HG03432 (cell line): Measurements from ENCODE around the gene FLRT2.

Experiments used
- ATAC-seq: cut with Tn5 transposase; IDR thresholded peaks from one replicate; pipeline ENCODE4 v1.9.1; 2021; ENCODE audit warnings: mild to moderate bottlenecking, moderate library complexity; ENCODE audit not compliant: unreplicated experiment

The FLRT2 gene

DNA sequence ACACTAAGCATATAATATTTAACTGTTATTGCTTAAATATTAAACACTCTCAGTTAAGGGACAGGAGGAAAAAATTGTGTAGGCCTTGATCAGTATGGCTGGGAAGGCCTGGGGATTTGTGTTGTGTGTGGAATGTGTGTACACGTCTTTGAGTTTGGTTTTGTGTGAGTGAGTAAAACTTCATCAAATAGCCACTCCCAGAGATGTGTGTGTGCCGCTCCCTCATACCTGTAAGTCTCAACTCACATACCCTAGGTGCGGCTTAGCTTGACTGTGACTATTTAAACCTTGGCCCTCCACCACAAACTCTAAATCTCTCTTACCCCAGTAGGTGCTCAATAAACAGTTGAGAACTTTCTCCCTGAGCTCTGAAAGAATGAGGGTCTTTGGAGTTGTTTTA, 64.3 kb downstream of the FLRT2 start:
- no peak for ATAC-seq

DNA sequence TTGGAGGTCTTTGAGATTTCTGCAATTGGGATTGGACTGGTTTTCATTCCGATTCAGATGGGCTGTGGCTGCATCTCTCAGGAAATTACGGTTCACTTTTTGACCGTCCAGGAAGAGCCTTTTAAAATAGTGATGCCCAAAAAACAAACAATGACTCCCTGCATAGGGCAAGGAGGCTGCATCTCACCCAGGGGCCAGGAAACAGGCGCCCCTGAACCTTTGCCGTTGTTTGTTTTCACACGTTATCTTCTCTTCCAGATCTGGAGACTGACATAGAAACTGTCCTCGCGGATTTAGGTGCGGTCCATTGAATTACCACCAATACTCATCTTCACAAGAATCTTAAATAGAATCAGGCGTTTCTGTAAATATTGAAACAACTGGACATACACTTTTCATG, 66.0 kb downstream of the FLRT2 start:
- no peak for ATAC-seq

DNA sequence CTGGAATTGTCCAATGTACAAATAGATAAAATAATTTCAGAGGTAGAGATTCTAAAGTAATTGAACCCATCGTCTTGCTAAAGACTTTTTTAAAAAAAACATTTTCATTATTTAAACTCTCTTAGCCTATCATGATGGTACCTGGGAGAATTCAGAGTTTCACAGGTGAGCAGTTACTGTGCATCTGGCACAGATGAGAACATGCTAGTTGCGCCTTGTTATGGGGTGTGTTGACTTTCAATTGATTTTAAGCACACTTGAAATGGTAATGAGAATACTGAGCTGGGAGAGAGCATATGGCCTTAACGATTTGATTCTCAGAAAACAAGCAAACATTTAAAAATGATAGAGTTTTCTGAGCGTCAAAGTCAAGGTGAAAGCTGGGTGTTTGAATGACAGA, 66.6 kb downstream of the FLRT2 start:
- no peak for ATAC-seq

DNA sequence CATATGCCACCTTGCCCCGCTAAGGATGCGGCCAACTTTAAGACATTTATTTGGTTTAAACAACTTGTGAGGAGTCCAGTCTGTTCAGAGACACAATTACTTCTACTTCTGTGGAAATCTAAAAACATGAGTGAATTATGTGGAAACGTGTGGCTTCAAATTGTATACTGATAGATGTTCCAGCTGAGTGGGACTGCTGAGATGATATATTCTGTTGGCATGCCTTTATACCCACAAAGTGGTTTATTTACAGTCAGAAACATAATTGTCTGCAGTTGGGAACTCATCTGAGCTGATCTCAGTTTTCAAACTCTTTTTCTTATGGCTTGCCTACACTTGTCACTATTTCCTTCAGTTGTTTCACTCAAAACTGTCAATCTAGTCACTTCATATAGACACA, 67.8 kb downstream of the FLRT2 start:
- no peak for ATAC-seq

DNA sequence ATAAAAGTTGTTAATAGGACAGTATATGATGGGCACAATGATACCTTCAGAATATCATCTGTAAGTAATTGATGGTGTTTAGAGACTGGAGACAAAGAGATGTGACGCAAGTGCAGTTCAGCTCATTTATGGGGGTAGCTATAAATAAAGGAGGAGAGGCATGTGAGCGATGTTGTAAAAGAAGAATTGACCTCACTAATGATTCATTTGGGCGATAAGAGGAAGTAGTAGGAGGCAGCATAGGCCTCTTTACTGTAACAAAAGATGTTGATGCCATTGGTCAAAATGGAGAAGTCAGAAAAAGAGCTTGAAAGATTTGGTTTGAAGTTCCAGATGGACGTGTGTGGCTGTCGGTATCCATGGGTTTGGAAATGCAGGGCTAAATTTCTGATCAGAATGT, 70.0 kb downstream of the FLRT2 start:
- no peak for ATAC-seq

DNA sequence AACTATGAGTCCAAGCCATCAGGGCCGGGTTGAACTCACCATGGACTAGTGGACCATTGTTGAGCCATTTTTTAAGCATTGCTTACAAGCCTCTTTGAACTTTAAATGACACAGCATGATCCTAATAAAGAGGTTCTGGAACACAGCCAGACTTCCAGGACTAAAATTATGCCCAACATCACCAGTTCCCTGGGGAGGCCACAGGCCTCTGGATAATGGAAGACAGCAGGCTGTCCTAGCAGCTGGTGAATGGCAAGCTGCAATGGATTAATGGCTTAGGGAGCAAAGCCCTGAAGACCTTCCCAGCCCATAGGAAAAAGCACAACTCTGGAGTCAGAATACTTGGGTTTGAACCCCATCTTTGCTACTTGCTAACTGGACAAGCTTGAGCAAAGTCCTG, 71.3 kb downstream of the FLRT2 start:
- no peak for ATAC-seq

DNA sequence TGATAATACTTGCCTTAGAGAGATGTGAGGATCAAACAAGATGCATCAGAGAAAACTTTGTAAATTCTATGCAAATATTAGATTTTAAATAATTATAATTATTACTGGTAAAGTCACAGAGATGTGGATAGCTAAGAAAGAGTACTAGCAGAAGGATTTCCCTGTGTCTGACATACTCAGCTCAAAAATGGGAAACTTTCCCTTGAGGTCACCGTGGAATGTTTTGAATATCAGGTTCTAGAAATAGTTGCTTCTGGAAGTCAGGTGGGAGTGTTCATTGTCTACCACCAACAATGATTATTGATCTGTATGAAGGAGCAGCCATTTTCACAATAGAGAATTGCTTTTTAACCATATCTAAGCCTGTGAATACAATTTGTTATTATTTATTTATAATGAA, 71.7 kb downstream of the FLRT2 start:
- no peak for ATAC-seq

DNA sequence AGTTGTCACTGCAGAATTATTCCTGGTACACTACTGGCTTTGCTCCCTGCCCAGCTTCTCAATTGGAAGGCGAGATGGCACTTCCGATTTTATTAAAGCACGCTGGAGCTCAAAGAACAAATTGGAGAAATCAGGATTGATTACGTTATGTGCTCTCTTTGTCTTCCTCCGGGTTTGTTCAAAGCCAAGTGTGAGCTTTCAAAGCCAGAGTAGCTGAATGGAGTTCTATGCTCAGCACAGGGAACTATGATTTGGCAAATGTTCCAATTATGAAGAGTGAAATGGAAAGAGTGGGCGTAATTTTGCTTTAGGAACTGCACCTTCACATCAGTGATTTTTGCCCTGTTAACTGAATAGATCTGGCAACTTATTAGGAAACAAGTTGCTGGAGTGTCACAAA, 72.4 kb downstream of the FLRT2 start:
- ATAC-seq: no peak

DNA sequence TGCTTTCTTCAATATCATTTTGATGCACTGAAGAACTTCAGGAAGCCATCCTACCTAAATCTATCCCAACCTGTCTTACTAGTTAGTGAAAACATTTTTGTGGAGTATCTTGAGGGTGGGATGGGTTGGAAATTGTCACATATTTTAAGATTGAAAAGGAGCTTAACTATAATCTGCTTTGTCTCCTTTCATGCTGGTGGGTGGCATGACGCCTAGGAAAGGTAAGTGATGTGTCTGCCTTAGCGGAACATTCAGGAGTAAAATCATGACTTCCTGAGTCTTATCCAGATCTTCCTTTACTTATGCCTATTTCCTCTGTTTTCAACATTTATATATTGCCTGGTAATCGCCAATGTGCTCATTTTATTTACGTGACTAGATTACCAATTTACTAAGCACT, 74.1 kb downstream of the FLRT2 start:
- no peak for ATAC-seq

DNA sequence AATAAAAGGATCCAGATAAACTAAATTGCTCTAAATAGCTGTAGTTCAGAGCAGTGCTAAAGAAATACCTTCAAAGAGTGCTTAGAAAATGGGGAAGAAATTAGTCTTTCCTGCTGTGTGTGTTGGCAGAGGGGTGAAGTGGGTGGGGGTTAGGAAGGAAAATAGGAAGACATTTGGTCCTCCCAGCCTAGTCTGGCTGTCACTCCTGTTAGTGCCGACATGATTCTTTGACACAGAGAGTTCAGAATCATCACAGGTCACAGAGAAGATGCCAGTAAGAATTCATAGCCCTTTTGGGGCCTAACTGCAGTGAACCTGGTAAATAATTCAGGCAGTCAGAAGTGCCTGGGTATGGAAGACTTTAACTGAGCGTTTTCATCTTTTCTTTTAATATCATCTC, 74.8 kb downstream of the FLRT2 start:
- no peak for ATAC-seq

DNA sequence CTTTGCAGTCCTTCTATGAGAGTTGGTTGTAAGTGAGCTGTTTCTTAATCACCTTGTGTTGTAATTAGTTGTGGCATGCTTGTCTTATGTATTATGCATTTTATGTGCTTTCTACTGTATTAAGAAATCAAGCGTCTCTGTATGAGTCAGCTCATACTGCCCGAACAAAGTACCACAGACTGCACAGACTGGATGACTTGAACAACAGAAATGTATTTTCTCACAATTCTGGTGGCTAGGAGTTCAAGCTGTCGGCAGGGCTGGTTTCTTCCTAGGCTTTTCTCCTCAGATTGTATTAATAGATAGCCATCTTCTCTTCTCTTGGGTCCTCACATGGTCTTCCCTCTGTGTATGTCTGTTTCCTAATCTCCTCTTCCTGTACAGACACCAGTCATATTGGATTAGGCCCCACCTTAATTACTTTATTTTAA, 77.7 kb downstream of the FLRT2 start:
- no peak for ATAC-seq

DNA sequence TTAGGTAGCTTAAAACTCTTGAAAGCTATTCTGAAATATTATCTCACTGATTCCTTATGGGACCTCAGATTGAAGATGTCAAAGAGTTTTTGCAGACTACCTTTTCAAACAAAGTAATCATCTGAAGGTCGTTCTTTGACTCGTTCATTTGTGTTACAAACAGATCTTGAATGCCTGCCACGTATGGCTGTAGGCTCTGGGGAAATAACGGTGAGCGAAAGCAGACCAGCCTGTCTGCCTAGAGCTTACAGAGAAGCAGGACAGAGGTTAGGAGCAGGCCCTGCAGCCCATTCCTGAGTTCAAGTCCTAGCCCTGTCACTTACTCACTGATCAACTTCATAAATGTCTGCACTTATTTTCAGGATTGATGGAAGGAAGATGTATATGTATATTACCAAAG, 83.6 kb downstream of the FLRT2 start:
- ATAC-seq: no peak

DNA sequence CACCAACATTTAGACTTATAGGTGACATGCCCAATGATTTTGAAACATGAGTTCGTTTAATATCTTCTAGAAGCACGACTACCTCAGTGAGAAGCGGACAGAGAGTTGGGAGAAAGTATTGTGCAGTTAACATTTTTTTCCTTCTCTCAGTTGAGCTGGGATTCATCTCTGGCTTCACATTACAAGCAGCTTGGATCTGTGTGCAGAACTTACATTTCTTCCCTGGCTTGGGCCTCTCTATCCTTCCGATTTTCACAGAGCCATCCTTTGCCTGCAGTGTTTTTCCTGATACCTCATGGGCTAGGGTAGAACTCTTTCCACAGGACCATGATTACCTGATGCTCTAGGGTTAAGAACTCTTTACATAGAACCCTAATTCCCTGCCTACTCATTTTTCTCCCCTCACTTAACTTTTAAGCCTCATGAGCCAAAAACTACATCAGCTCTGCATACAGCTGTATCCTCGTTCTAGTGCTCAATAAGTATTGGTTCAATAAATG, 86.5 kb downstream of the FLRT2 start:
- no peak for ATAC-seq

DNA sequence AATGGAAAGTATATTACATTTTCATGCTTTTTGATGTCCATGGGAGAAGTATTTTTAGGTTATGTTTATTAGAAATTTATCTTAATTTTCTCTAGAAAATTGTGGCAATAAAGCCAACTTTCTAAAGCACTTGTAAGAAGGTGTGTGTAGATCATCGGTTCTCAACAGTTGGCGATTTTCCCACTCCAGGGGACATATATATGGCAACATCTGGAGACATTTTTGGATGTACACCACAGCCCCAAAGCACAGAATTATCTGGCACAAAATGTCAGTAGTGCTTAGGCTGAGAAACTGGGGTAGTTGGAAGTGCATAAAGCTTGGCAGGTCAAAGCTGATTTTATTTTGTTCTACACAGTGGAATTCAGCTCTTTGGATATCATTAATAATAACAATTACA, 86.9 kb downstream of the FLRT2 start:
- no peak for ATAC-seq

DNA sequence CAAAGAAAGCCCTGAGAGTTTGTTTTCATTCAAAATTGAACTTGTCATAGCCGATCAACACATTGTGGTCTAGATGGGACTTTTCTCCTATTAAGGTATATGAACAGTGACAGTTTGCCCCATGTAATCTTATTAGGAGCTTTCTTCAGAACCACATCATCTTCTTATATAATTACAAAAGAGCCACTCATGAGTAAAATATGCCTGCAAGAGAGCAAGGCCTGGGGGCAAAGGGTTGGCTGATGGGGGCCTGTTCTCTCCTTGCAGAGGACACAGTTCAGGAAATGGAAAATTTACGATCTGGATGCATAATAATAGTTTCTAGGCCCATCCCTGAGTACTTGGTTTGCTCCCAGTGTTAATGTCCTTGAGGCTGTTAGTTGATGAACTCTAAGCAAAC, 87.8 kb downstream of the FLRT2 start:
- no peak for ATAC-seq

DNA sequence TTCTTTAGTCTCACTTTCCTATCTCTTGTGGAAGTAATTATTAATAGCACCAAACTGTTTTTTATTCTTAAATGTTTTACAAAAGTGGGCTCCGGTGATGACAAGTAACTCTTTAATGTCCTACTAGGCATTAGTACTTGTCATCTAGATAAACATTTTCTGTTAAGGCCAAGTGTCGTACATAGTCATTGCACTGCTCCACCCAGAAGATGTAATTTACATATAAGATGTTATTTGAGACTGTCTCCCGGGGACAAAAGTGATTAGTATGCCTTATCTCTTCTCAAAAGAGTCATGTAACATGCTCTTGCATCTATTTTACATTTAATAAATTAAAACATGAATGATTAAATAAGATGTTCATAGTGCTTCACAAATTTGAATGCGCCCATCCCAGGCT, 88.4 kb downstream of the FLRT2 start:
- no peak for ATAC-seq

DNA sequence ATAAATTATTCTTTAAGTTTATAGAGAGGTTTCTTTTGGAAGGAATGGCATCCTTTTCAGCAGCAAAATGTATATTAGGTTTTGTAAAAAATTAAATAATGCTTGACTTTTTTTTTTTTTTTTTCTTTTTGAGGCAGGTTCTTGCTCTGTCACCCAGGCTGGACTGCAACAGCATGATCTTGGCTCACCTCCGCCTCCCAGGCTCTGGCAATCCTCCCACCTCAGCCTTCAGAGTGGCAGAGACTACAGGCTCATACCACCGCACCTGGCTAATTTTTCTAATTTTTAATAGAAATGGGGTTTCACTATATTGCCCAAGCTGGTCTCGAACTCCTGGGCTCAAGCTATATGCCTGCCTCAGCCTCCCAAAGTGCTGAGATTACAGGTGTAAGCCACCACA, 89.0 kb downstream of the FLRT2 start:
- ATAC-seq: no peak

DNA sequence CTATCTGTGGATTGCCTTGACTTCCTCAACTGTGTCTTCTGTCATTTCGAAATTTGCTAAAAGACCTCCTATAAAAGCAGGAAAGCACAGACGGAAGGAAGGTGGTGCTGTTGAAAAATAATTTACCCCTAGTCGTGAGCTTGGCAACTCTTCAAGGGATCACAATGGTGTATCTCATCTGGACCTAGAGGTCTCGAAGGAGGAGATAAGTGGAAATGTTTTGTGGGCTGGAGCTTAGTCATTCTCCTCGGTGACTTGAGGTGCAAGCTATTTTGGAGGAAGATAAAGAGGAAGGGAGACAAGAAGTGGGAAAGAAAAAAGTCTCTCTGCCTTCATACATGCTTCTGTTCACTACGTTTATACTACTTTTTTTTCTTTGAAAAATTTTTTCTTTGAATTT, 89.9 kb downstream of the FLRT2 start:
- ATAC-seq: no peak

DNA sequence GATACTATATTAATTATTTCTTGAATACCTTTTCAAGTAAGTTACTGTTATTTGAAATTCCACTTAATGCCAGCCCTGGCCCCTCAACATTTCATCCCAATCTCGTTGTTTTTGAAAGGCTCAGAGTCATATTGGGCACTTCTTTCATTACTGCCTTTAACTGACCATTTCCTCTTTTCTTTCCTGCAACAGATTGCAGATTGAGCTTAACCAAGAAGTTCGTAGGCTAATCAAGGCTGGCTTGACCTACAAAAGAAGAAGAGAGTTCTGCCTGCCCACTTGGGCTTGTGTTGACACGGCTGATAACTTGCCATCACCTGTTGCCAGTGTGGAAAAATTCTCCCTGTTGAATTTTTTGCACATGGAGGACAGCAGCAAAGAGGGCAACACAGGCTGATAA, 91.0 kb downstream of the FLRT2 start:
- no peak for ATAC-seq

DNA sequence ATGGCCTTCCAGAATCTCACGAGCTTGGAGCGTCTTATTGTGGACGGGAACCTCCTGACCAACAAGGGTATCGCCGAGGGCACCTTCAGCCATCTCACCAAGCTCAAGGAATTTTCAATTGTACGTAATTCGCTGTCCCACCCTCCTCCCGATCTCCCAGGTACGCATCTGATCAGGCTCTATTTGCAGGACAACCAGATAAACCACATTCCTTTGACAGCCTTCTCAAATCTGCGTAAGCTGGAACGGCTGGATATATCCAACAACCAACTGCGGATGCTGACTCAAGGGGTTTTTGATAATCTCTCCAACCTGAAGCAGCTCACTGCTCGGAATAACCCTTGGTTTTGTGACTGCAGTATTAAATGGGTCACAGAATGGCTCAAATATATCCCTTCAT, 92.2 kb downstream of the FLRT2 start:
- ATAC-seq: no peak

DNA sequence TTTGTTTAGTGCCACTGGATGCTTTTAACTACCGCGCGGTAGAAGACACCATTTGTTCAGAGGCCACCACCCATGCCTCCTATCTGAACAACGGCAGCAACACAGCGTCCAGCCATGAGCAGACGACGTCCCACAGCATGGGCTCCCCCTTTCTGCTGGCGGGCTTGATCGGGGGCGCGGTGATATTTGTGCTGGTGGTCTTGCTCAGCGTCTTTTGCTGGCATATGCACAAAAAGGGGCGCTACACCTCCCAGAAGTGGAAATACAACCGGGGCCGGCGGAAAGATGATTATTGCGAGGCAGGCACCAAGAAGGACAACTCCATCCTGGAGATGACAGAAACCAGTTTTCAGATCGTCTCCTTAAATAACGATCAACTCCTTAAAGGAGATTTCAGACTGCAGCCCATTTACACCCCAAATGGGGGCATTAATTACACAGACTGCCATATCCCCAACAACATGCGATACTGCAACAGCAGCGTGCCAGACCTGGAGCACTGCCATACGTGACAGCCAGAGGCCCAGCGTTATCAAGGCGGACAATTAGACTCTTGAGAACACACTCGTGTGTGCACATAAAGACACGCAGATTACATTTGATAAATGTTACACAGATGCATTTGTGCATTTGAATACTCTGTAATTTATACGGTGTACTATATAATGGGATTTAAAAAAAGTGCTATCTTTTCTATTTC, 93.2 kb downstream of the FLRT2 start:
- no peak for ATAC-seq

DNA sequence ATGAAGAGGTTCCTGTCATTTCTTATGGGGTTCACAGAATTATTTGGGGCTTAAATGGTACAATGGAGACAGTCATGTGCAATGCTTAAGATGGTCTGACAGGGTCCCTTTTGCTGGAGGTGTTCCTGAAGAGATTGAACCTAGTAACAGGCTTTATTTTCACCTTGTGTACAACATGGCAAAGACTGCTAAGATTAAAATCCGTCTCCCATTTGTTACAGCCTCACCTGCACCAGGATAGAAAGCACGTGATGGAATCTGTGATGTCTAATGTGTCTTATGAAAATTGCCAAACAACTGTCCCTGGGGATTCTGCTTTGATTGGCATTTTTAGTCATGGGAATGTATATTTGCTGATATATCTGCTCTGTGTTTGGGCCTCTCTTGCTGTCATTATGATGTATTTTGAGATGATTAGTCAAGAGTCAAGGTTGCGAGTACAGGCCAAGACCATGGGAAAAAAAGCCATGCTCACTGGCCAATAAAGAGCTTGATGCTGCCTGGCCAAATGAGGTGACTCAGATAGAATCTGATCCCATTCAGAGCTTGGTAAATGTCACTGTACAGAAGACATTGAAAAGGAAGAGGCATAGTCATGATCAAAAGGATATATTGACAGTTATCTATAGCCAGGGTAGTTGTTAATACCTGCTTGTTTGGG, 96.1 kb downstream of the FLRT2 start:
- ATAC-seq: no peak

DNA sequence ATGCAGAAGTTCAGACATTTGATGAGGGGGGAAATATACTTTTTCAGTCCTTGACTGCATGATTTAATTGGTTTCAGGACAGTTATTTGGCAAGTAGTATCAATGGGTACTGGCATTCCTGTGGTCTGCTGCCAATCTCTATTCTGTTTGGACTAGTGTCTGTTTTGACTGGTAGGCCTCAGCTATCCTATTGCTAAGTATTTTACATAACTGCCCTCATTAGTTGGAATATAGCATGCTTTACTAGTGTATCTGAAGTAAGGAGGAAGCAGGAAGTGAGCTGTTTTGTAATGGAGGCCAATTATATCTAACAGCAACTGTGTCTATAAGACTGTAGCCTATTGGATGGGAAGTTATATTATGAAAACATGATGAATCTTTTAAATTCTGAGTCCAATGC, 104.3 kb downstream of the FLRT2 start:
- ATAC-seq: no peak
